GM19397 (cell line): ENCODE measurements around the gene MREG.

Experiments used
- ATAC-seq: cut with Tn5 transposase; IDR thresholded peaks from one replicate; pipeline ENCODE4 v1.9.1; 2021; ENCODE audit warnings: mild to moderate bottlenecking, moderate library complexity; ENCODE audit not compliant: unreplicated experiment

The MREG gene

DNA sequence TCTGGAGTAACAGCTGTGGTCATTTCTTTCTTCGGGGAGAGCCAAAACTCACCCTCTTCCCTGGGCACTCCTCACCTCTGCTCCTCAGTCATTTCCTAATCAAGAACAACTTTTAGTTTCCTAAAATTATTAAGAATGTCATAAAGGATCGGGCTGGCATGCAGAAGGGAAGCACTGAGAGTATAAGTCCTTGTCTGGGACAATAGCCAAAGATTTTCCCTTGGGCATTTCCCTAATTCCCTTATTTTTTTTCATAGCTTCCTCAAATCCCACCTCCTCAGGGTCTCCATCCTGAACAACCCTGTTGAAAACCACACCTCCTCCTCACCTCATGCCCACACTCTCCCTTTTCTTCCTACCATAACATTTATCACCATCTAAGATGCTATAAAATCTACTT lies 115.0 kb downstream of the MREG start:
- no peak for ATAC-seq

DNA sequence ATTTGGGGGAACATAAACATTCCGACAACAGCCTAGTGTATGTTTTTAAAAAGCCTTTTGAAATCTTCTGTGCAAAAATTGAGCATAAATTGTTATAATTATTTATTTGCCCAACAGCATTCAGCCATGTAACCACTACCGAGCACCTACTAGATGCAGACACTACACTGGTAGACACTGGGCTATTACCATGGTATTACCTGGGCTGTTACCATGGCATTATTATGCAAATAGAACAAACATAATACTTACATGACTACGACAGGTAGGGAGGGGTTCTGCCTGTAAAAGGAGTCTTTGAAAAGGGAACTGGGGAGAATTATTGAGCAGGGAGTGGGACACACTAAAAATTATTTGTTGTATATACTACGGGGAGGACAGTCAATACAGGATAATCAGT lies 116.4 kb downstream of the MREG start:
- no peak for ATAC-seq

DNA sequence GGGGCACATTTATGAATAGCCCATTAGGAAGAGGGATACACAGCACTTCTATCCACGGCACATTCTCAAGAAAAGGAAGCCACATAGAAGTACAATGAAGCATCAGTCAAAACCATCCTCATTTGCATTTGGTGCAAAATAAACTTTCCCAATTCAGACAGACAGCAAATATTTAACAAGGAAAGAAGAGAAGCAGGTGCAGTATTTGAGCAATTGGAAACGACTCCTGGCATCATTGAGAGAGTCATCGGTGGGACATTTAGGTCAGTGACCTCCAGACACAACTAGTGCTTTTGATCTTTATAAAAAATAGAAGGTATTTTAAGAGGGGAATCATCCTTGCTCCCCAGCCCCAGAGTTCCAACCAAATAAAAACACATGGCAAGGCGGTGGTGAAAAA lies 118.0 kb downstream of the MREG start:
- no peak for ATAC-seq
